GM19035 (cell line): ENCODE results near the gene TFF1.

ENCODE experiments used
- ATAC-seq: cut with Tn5 transposase; IDR thresholded peaks from one replicate; pipeline ENCODE4 v1.9.1; 2021; ENCODE audit not compliant: unreplicated experiment

The TFF1 gene

DNA sequence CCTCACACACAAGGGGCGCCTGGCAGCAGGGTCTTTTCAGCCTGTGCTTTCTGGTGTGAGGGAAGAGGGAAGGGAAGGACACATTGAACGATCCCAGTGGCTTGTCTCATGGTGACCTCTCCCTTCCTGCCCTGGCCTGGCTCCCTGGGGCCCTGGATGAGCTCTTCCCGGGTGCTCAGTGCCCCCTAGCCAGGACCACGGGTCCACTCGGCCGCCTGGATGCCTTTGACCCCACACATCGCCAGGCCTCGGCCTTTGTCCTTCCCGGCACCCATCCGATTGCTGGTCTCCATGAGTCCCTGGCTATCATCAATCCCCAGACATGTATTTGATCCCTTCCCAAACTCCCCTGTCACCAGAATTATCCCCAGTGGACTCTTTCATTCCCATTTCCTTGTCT, 45.1 kb downstream of the TFF1 start:
- no peak for ATAC-seq

DNA sequence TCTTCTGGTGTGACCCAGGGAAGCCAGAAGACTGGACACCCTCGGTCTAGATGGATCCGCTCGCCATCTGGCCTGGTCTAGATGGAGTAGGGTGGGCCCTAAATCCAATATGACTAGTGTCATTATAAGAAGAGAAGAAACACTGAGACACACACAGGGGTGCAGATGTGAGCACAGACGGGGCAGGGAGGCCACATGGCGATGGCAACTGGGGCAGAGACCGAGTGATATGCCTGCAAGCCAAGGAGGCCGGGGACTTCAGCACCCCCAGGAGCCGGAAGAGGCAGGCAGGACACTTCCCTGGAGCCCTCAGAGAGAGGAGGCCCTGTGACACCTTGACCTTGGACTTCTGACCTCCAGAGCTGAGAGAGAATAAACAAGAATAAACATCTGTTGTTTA, 45.5 kb downstream of the TFF1 start:
- no peak for ATAC-seq

DNA sequence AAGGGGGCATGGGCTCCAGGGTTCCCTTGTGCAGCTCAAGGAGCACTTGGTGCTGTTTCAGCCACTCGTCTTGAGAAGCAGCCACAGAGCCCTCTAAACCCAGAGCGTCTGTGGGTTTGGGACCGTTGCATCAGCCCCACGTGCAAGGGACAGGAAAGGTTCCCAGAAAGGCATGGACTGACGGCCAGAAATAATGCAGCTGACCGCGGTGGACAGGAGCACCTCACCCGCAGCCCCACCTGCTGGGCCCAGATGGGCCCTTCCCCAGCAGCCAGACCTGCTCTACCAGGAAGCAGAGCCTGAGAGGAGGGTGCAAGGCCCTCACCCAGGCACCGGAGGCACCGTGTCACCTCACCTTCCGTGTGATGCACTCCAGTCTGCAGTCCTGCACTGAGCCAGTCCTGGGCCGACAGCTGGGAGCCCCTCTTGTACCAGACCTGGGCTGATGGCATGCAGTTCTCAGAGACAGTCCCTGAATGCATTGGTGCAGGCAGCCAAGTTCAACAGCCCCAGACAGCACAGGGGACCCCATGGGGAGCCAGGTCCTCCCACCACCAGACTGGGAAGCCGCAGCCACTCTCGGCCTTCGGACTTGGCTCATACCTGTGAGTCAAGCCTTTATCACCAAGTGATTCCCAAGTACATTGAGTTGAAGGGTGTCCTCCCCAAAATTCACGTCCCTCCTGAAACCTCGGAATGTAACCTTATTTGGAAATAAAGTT, 46.3 kb downstream of the TFF1 start:
- ATAC-seq, result no peak

DNA sequence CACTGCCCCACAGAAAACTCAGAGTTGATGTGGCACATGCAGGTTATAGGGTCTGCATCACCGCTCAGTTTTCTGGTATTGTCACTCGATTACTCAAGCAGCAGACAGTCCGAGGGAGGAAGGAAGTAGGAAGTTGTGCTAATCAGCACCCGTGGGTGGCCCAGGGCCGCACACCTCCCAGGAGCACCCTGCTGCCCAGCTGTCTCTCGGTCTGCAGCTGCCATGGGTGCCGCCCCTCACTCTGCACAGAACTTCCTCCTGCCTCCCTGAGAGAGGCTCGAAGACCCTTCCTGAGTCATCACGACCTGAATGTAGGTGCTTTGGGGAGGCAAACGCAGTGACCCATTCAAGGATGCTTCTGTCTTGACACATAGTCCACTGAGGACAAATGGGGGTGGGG, 47.0 kb downstream of the TFF1 start:
- no peak for ATAC-seq

DNA sequence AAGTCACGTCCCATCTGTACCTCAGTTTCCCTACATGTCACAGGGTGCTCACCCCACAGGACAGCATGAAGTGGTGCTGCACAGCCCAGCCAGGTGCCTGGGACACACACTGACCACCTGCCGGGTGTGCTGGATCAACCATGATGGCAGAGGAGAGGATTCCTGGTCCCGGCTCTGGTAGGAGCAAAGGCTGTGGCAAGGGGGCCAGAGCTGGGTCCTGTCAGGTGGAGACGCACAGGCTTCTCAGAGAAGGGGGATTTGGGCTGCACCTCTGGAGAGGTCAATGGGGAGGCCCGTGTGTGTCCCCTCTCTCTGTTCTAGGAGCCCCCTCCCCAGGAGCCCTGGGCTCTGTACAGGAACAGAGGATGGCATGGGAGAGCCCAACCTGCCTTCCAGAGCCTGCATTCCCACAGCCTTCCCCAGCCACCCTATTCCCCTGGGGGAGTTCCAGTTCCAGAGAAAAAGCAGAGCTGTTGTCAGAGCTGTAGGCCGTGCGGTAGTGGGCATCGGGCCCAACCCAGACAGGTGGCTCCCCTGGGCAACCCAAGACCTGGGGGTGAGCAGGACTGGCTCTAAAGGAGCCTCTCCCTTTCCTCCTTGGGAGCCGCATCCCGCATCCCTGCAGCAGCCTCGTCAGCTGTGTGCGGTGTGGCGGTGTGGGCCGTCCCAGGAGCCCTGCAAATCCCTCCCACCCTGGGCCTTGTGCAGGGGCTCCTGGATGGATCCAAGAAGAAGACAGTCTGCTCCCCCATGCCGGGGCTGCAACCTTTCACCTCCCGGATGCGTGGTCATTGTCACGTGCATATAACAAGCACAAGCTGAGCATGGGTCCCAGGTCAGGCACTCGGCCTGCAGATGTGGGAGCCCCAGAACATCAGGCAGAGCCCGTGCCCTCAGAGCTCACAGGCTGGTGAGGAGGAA, 48.2 kb downstream of the TFF1 start:
- ATAC-seq, result no peak

DNA sequence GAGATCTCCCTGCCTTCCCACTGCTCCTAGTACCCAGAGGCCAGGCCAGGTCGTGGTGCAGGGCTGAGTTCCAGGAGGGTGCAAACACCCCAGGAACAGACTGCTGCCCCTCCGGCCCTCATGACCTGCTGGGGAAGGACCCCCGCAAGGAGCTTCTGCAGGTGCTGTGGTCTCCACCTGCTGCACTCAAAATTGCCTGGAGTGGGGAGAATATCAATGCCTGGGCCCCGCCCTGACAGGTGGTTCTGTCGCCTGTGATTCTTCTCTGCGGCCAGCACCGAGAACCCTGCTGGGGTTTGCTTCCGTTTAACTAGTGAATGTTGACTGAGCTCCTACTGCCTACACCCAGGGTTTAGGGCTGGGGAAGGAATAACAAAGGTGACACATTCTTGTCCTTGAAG, 49.0 kb downstream of the TFF1 start:
- ATAC-seq, result no peak

DNA sequence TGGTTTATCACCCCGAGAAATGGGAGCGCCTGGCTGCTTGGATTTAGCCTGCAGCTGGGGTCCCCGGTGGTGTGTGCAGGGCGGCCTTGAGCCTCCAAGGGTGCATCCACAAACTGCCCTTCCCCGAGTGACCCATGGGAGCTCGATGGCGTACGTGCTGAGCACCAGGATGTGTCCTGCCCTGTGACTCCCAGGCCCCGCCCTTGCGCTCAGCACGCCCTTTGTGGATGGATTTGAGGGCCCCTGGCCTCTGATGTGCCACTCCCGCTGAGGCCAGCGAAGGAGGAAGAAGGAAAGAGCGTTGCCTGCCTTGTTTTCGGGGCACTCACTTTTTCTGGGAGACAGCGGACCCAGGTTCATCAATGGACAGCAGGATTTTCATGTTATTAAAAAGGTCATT, 49.4 kb downstream of the TFF1 start:
- ATAC-seq, result no peak

DNA sequence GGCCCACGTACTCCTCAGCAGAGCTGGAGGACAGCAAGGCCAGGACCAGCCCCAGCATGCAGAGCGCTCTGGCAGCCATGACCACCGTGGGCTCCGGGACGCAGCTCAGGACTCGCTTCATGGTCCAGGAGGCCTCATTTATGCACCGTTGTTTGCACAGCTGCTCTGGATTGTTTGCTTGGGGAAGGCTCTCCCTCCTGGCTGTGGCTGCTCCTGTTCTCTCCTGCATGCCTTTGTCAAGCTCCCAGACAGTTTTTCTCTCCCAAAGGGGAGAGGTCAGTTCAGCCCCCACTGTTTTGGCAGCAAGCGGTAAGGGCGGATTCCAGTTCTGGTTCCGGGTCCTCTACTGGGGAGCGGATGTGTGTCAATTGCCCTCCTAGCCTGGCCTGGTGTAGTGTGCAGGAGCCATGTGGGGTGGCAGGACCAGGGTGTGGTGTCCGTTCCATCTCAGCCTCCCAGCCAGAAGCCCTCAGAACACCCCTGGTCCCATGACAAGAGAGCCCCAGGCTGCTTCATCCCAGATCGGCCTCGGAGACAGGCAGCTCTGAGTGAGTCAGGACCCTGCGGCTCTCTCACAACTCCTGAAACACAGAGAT, 50.9 kb downstream of the TFF1 start, which contains the start of gene TFF3:
Gene TFF3 (minus strand): TSS at position 114 of the 596 bp plus-strand sequence. CDS start 35 bp downstream, at position 79.
- no peak for ATAC-seq

DNA sequence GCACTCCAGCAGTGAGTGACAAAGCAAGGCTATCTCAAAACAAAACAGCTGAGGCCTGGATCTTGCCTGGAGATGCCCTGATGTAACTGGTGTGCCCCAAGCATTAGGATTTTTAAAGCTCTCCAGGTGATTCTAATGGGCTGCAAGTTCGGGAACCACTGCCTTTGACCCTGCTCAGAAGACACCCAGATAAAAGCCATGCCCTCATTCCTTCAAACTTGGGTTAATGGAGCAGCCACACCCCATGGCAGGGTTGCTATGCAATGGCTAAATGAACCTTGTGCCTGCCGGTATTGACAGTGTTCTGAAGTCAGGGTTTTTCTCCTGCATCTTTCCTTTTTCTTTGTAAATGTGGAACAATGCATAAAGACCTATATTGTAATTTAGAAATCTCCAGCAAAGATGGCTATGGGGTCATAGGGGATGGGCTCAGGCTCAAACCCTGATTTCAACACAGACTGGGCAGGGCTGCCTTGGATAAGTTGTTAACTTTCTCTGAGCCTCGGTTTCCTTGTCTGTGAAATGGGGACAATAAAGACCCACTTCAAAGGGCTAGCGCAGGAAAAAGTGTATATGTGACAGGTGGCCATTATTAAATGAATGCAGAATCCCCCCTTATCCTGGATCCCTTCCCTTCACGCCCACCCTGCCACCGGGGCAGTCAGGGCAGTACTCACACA, 51.6 kb downstream of the TFF1 start:
- no peak for ATAC-seq

DNA sequence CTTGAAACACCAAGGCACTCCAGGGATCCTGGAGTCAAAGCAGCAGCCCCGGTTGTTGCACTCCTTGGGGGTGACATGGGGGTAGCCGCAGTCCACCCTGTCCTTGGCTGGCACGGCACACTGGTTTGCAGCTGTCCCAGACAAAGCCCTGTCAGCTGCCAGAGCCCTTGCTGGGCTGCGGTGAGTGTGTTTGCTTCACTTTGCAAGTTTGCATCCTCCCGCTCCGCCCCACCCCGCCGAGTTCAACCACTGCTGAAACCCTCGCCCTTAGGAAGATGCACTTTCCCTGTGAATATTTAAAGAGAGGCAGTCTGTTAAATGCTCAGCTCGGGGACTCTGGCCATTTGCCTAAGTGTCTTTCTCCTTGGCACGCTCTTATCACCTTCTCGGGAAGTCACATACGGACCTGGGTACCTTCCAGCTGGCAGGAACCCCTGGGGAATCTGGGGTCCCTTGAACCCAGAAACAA, 52.8 kb downstream of the TFF1 start:
- no peak for ATAC-seq

DNA sequence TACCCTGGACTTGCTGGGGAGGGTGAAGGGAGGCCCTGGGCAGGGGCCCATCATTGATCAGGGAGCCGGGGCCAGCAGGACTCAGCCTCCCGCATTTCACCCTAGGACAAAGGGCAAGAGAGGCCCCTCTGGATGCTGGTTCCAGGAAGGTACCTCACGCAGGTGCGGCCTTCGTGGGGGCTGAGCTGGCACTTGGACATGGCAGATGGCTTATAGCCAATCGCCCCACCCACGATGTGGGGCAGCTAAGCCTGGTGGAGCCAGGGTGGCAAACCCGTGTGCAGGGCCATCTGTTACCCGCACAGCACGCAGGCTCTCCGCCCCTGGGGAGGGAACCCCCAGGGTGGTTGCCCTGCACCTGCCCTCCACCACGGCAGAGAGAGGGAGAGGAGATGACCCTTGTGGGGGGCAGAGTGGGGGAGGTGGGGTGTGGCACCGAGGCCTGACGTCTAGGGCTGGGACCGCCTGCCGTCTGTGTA, 53.7 kb downstream of the TFF1 start:
- no peak for ATAC-seq
